Testis (tissue), 2 donors: ENCODE data around the gene FSIP1.

Experiments
- CTCF ChIP-seq, 3 experiments: fragments of 450-650 bp in 2 of 3; fragments of 200-600 bp in 1 of 3; sonication (generic) in 1 of 3; IDR thresholded peaks; one replicate each; pipeline ENCODE4 v1.5.1; 2016 to 2019; ENCODE audit warnings: antibody characterized with exemption in 3 of 3, mild to moderate bottlenecking in 2 of 3, moderate library complexity in 1 of 3
- POLR2A ChIP-seq: fragments of 450-650 bp; IDR thresholded peaks from one replicate; pipeline ENCODE4 v1.6.1; 2017; ENCODE audit warnings: antibody characterized with exemption, mild to moderate bottlenecking, moderate library complexity

DNA sequence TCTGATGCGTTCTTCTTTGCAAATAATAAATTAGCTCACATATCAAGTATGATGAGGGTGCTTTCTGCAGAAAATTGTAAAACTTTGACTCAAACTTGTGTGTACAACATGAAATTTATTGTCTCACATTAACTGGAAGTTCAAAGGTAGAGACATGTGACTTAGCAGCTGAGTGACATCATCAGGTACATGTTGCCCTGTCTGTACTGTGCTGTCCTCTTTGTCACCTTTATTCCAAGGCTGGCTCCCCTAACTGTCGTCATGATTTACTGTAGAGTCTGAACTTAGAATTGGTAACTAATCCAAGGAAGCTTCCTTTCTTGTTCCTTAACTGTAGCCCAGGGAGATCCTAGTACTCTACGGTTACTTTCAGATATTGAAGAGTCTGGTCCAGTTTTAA lies 12.3 kb upstream of the FSIP1 start:
- TF ChIP-seq CTCF (IDR thresholded peaks at IDR 0.05): no peak
- no peak for TF ChIP-seq POLR2A
